ENCODE measurements around the gene TNMD.

Gene TNMD

GRCh38 chrX:100645106-100645505 lies 60.4 kb downstream of the TNMD start:
- Mint-ChIP-seq H3K9me3 (peaks cover 8% of the 10 kb centered on the region), H3K4me1 (peaks cover 45% of the 10 kb centered on the region), H3K36me3 (ENCODE audit: low read depth) (no peaks in the 10 kb centered on the region), H3K27me3 (ENCODE audit: low read depth) (peaks cover 3% of the 10 kb centered on the region), H3K27ac (peak overlapping the region; percentile 90 to 98 (median 90)), H3K4me3 (peak overlapping the region; percentile 26 to 84 (median 83))
- no peak for TF ChIP-seq CTCF (IDR thresholded peaks at IDR 0.05; ENCODE audit: unreplicated experiment in 3 of 3)

- TF ChIP-seq CTCF (IDR thresholded peaks at IDR 0.05; ENCODE audit: unreplicated experiment in 3 of 3): no peak
- H3K36me3 Mint-ChIP-seq (ENCODE audit: low read depth): no peaks in the 10 kb centered on the region
- H3K27me3 Mint-ChIP-seq (ENCODE audit: low read depth): no peaks in the 10 kb centered on the region
- H3K27ac Mint-ChIP-seq: peak overlapping the region; percentile 97 to 99 (median 98)
- H3K9me3 Mint-ChIP-seq: peaks cover 7% of the 10 kb centered on the region
- no peak overlapping the region for H3K4me3 Mint-ChIP-seq
- H3K4me1 Mint-ChIP-seq: peaks cover 45% of the 10 kb centered on the region
Observed at GRCh38 chrX:100647095-100647494, 62.4 kb downstream of the TNMD start.

- no peaks in the 10 kb centered on the region for H3K36me3 Mint-ChIP-seq (ENCODE audit: low read depth)
- H3K9me3 Mint-ChIP-seq: peaks cover 7% of the 10 kb centered on the region
- H3K4me1 Mint-ChIP-seq: peaks cover 45% of the 10 kb centered on the region
- H3K27ac Mint-ChIP-seq: peak overlapping the region; percentile 97 to 99 (median 98)
- no peak overlapping the region for H3K4me3 Mint-ChIP-seq
- H3K27me3 Mint-ChIP-seq (ENCODE audit: low read depth): no peaks in the 10 kb centered on the region
- no peak for TF ChIP-seq CTCF (IDR thresholded peaks at IDR 0.05; ENCODE audit: unreplicated experiment in 3 of 3)
Observed at GRCh38 chrX:100647739-100648138, 63.0 kb downstream of the TNMD start.

- Mint-ChIP-seq H3K27me3 (ENCODE audit: low read depth) (no peaks in the 10 kb centered on the region), H3K4me3 (peak overlapping the region; percentile 31 to 46 (median 41)), H3K9me3 (peaks cover 7% of the 10 kb centered on the region), H3K4me1 (peaks cover 42% of the 10 kb centered on the region), H3K36me3 (ENCODE audit: low read depth) (no peaks in the 10 kb centered on the region), H3K27ac (peak overlapping the region; percentile 97 to 99 (median 98))
- no peak for TF ChIP-seq CTCF (IDR thresholded peaks at IDR 0.05; ENCODE audit: unreplicated experiment in 3 of 3)
Observed at GRCh38 chrX:100648458-100649417, 64.0 kb downstream of the TNMD start.
